MCF 10A (cell line): ENCODE measurements around the gene ANKRD11. TPM values are rescaled to one million over a fixed set of nuclear protein-coding genes. Genes with fewer than 3 reads are reported as not detected.
A peak's percentile ranks its signal among the peaks of the same experiment; 100 is the strongest.

Experiments used
- BruUV-seq: library from RNA; stranded (reverse); fragments of 400-500 nt; replicated peaks from 2 replicates; lab custom pipeline; 2021; lab: Mats Ljungman, UMichigan
- CTCF ChIA-PET: fragments of 300-600 bp; sonication (Branson Sonifier 250); formaldehyde crosslinking; extraction: SDS; loops from one replicate; lab custom pipeline; 2021; ENCODE audit warnings: antibody characterized with exemption, inconsistent platforms; lab: Yijun Ruan, JAX
- POLR2A ChIA-PET: fragments of 300-600, 350-650 bp; sonication (Branson Sonifier 250); formaldehyde crosslinking; extraction: SDS; loops from one replicate; lab custom pipeline; 2020; ENCODE audit warnings: antibody characterized with exemption, inconsistent platforms; lab: Yijun Ruan, JAX
- DNase-seq: peaks from one replicate; pipeline ENCODE4 v3.0.0-alpha.2; 2018; ENCODE audit not compliant: unreplicated experiment
- H3K27ac Mint-ChIP-seq: one replicate; pipeline ENCODE4 v1.8.0; 2022; ENCODE audit warnings: mild to moderate bottlenecking, low read depth, mixed read lengths; ENCODE audit not compliant: unreplicated experiment
- H3K27me3 Mint-ChIP-seq: one replicate; pipeline ENCODE4 v1.8.0; 2022; ENCODE audit warnings: mixed read lengths; ENCODE audit not compliant: insufficient read depth, unreplicated experiment
- H3K36me3 Mint-ChIP-seq: one replicate; pipeline ENCODE4 v1.8.0; 2022; ENCODE audit warnings: mild to moderate bottlenecking, moderate library complexity, mixed read lengths; ENCODE audit not compliant: insufficient read depth, unreplicated experiment
- H3K4me1 Mint-ChIP-seq: one replicate; pipeline ENCODE4 v1.8.0; 2022; ENCODE audit warnings: mixed read lengths; ENCODE audit not compliant: insufficient read depth, unreplicated experiment
- H3K4me3 Mint-ChIP-seq: one replicate; pipeline ENCODE4 v1.8.0; 2022; ENCODE audit warnings: mild to moderate bottlenecking, moderate library complexity, mixed read lengths; ENCODE audit not compliant: unreplicated experiment
- H3K9me3 Mint-ChIP-seq: one replicate; pipeline ENCODE4 v1.8.0; 2022; ENCODE audit warnings: mixed read lengths; ENCODE audit not compliant: unreplicated experiment
- intact Hi-C: fragments of 100-400 bp; cut with micrococcal nuclease; formaldehyde crosslinking; loops from 2 replicates; pipeline ENCODE4 v1.14.1; 2022
- total RNA-seq: library from RNA; stranded (reverse); gene quantifications from 2 replicates; pipeline ENCODE4 v1.2.3, GENCODE V29; 2022
- TF ChIP-seq, protein P1 (sequence below): fragments of 200-600 bp; IDR thresholded peaks from one replicate; pipeline ENCODE4 v1.8.0; 2022; ENCODE audit warnings: antibody characterized with exemption, mild to moderate bottlenecking; ENCODE audit not compliant: unreplicated experiment

The ANKRD11 gene
- total RNA-seq, 1 experiment from 2014 or later = 237 TPM

DNA sequence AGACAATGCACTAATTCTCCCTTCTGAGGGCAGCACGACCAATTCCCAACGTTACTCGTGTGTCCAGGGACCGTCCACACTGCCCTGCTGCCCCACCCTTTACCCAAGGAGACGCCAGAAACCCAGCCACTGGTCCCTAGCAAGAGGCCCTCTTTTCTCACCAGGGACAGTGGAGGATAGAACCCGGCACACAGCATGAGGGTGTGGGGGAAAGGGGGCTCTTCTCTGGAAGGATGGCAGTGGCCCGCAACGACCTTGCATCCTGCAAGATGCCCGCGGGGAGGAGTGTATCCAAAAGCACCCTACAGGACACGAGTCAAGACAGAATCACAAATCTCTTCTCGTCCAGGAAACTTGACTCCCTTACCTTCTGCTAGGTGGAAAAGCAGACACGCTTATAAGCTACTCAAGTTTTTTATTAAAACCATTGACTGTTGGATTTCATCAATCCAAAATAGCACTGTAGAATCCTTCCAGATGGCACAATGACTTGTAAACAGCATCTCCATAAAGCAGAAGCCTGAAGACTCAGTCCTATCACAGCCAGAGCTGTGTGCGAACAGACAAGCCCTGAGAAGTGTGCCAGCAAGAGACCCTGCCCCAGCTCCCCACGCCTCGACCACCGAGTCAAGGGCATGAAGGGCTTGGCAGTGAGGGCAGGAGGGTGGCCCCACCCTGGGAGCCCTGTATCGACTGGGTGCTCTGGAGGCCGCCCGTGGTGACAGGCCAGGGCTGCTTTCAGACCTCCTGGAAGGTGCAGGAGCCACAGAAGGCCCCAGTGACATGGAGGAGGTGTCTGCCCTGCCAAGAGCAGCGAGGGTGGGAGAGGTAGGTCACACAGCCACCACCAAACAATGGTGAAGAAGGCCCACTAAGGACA, 103.8 kb downstream of the ANKRD11 start:
- peaks cover 27% of the 10 kb centered on the region for H3K4me1 Mint-ChIP-seq
- no peak overlapping the region for H3K4me3 Mint-ChIP-seq
- DNase-seq = no peak
- no peaks in the 10 kb centered on the region for H3K9me3 Mint-ChIP-seq
- no peak overlapping the region for H3K27ac Mint-ChIP-seq
- TF ChIP-seq, protein P1, sequence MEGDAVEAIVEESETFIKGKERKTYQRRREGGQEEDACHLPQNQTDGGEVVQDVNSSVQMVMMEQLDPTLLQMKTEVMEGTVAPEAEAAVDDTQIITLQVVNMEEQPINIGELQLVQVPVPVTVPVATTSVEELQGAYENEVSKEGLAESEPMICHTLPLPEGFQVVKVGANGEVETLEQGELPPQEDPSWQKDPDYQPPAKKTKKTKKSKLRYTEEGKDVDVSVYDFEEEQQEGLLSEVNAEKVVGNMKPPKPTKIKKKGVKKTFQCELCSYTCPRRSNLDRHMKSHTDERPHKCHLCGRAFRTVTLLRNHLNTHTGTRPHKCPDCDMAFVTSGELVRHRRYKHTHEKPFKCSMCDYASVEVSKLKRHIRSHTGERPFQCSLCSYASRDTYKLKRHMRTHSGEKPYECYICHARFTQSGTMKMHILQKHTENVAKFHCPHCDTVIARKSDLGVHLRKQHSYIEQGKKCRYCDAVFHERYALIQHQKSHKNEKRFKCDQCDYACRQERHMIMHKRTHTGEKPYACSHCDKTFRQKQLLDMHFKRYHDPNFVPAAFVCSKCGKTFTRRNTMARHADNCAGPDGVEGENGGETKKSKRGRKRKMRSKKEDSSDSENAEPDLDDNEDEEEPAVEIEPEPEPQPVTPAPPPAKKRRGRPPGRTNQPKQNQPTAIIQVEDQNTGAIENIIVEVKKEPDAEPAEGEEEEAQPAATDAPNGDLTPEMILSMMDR = no peak
- intact Hi-C loops = no loop called here
- no peaks in the 10 kb centered on the region for H3K27me3 Mint-ChIP-seq
- POLR2A ChIA-PET = interaction anchor here (0.7 to 1.0 kb wide), 2 partner anchors 8 to 115 kb away, joined by 3 to 4 read pairs; no protein-coding TSS in a partner anchor
- no TSS peak for BruUV-seq
- CTCF ChIA-PET = no interaction called here
- peaks cover 61% of the 10 kb centered on the region for H3K36me3 Mint-ChIP-seq

DNA sequence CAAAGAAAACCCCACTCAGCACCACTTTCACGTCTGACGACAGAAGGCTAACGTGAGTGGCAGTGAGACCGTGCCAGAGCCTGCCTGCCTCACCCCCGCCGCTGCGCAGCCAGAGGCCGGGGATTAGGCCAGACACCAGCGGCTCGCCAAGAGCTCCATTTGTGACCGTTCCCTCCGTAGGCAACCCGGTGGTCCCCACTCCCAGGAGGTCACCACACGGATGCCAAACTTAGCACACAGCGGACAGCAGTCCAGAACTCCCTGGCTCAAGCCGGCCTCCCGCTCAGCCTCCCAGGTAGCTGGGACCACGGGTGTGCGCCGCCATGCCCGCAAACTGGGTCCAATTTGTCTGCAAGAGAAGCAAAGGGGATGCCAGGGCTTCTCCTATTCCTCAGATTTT, 104.6 kb downstream of the ANKRD11 start:
- H3K27ac Mint-ChIP-seq = no peak overlapping the region
- no TSS peak for BruUV-seq
- no peak overlapping the region for H3K4me3 Mint-ChIP-seq
- peaks cover 27% of the 10 kb centered on the region for H3K4me1 Mint-ChIP-seq
- TF ChIP-seq, protein P1 = no peak
- CTCF ChIA-PET = no interaction called here
- peaks cover 56% of the 10 kb centered on the region for H3K36me3 Mint-ChIP-seq
- H3K9me3 Mint-ChIP-seq = no peaks in the 10 kb centered on the region
- no peak for DNase-seq
- intact Hi-C loops = no loop called here
- POLR2A ChIA-PET = interaction anchor here (1.0 kb wide), 1 partner anchor 9 kb away, joined by 3 read pairs; no protein-coding TSS in a partner anchor
- no peaks in the 10 kb centered on the region for H3K27me3 Mint-ChIP-seq

DNA sequence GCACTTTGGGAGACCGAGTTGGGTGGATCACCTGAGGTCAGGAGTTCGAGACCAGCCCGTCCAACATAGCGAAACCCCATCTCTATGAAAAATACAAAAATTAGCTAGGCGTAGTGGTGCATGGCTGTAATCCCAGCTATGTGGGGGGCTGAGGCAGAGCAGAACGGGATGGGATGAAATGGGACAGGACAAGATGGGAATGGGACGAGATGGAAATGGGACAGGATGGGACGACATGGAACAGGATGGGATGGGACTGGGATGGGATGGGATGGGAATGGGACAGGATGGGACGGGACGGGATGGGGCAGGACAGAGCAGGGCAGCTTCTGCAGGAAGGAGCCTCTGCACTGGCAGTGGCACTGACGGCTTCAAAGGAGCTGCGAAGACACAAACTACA, 106.1 kb downstream of the ANKRD11 start:
- no peaks in the 10 kb centered on the region for H3K27me3 Mint-ChIP-seq
- no peak for DNase-seq
- H3K36me3 Mint-ChIP-seq = peaks cover 53% of the 10 kb centered on the region
- H3K27ac Mint-ChIP-seq = peak overlapping the region; percentile 49
- ChIA-PET POLR2A (no interaction called here), CTCF (interaction anchor here (0.6 to 1.1 kb wide), 2 partner anchors 9 to 11 kb away, joined by 3 read pairs; no protein-coding TSS in a partner anchor)
- peaks cover 31% of the 10 kb centered on the region for H3K4me1 Mint-ChIP-seq
- H3K4me3 Mint-ChIP-seq = no peak overlapping the region
- no peaks in the 10 kb centered on the region for H3K9me3 Mint-ChIP-seq
- no TSS peak for BruUV-seq
- TF ChIP-seq, protein P1 = no peak
- intact Hi-C loops = no loop called here
